Activated CD4-positive, alpha-beta T cell treated with anti-CD3 and anti-CD28 coated beads for 1 hour (primary cell): ENCODE measurements around the gene VTI1A.
"Not testable (repeated sequence)": the region's sequence is repeated elsewhere in the genome, so short reads cannot be mapped to it uniquely, and the experiment has no call there.

Source experiments
- DNase-seq: peaks from one replicate; pipeline ENCODE4 v3.0.0-alpha.2; 2020

VTI1A gene

GRCh38 chr10:112446855-112447619, at the start of gene VTI1A, which contains the start of gene ZDHHC6:
Gene VTI1A (plus strand): TSS chr10:112447215. CDS start chr10:112447374, 159 bp downstream.
Gene ZDHHC6 (minus strand): TSS chr10:112446914. CDS start chr10:112445436, 1,478 bp downstream.
- peak; percentile 72 for DNase-seq

- DNase-seq = no peak
Observed at GRCh38 chr10:112397592-112397991, 49.4 kb upstream of the VTI1A start.

GRCh38 chr10:112402917-112403316, 44.1 kb upstream of the VTI1A start:
- no peak for DNase-seq

- no peak for DNase-seq
Observed at GRCh38 chr10:112404617-112405016, 42.4 kb upstream of the VTI1A start.

GRCh38 chr10:112406806-112407205, 40.2 kb upstream of the VTI1A start:
- not testable (repeated sequence) for DNase-seq

GRCh38 chr10:112407696-112408095, 39.3 kb upstream of the VTI1A start:
- DNase-seq = no peak

GRCh38 chr10:112409299-112409698, 37.7 kb upstream of the VTI1A start:
- no peak for DNase-seq

- no peak for DNase-seq
Observed at GRCh38 chr10:112409755-112410154, 37.3 kb upstream of the VTI1A start.

GRCh38 chr10:112412696-112413095, 34.3 kb upstream of the VTI1A start:
- no peak for DNase-seq

GRCh38 chr10:112421731-112422130, 25.3 kb upstream of the VTI1A start:
- no peak for DNase-seq

GRCh38 chr10:112424651-112425050, 22.4 kb upstream of the VTI1A start:
- no peak for DNase-seq

- no peak for DNase-seq
Observed at GRCh38 chr10:112426111-112426510, 20.9 kb upstream of the VTI1A start.

- no peak for DNase-seq
Observed at GRCh38 chr10:112429147-112429546, 17.9 kb upstream of the VTI1A start.

GRCh38 chr10:112429654-112430230, 17.3 kb upstream of the VTI1A start:
- DNase-seq = no peak

- DNase-seq = no peak
Observed at GRCh38 chr10:112433136-112433535, 13.9 kb upstream of the VTI1A start.

GRCh38 chr10:112434988-112435619, 11.9 kb upstream of the VTI1A start:
- DNase-seq = no peak

GRCh38 chr10:112438356-112438755, 8.7 kb upstream of the VTI1A start:
- no peak for DNase-seq

- no peak for DNase-seq
Observed at GRCh38 chr10:112441520-112441919, 5.5 kb upstream of the VTI1A start.

- DNase-seq = no peak
Observed at GRCh38 chr10:112442063-112442462, 5.0 kb upstream of the VTI1A start.

- DNase-seq = no peak
Observed at GRCh38 chr10:112446055-112446854, 760 bp upstream of the VTI1A start.

GRCh38 chr10:112447620-112447928, 559 bp downstream of the VTI1A start:
- no peak for DNase-seq

- no peak for DNase-seq
Observed at GRCh38 chr10:112448888-112449287, 1.9 kb downstream of the VTI1A start.
